Stimulated activated CD4-positive, alpha-beta T cell treated with anti-CD3 and anti-CD28 coated beads, Interleukin-12 subunit alpha, Interleukin-12 subunit beta, amount 100 ng/mL, for 24 hours (primary cell): Measurements from ENCODE around the gene PRDM16.

Experiments used
- DNase-seq, 2 experiments: peaks; one replicate each; pipeline ENCODE4 v3.0.0-alpha.2; 2020; ENCODE audit warnings: low read depth in 2 of 2

PRDM16 gene

DNA sequence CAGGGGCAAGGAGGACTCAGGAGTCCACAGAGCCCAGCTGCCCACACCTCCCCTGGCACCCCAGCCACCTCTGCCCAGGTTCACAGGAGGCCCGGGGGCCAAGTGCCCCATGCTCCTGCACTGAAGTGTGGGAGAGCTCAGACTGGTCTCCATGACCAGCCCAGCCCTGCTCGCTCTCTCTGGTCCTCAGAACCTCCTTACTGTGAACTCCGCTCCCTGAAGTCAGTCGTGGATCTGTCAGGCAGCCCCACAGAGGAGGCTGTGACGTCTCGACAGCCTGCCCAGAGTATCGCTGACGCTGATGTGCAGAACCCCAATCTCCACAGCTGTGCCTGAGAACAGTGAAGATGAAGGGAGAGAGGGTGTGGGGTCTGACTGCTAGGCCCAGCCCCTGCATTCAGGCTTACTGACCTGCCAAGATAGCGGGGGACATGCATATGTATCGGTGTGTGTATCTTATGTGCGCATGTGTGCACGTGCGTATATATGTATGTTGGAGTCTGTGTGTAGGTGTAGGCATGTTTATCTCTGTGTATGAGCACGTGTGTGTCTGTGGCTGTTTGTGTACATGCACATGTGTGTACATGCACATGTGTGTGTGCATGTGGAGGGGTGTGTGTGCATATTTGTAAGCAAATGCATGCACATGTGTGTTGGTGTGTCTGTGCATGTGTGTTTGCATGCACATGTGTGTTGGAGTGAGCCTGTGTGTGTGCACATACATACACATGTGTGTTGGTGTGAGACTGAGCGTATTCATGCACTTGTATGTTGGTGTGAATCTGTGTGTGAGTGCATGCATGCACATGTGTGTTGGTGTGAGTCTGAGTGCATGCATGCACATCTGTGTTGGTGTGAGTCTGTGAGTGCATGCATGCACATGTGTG lies 267.0 kb downstream of the PRDM16 start:
- no peak for DNase-seq

GRCh38 chr1:3336641-3337630 lies 267.9 kb downstream of the PRDM16 start:
- no peak for DNase-seq

- no peak for DNase-seq
These were observed 269.1 kb downstream of the PRDM16 start for GRCh38 chr1:3337798-3338724.

GRCh38 chr1:3338725-3339070 lies 269.7 kb downstream of the PRDM16 start:
- no peak for DNase-seq

DNA sequence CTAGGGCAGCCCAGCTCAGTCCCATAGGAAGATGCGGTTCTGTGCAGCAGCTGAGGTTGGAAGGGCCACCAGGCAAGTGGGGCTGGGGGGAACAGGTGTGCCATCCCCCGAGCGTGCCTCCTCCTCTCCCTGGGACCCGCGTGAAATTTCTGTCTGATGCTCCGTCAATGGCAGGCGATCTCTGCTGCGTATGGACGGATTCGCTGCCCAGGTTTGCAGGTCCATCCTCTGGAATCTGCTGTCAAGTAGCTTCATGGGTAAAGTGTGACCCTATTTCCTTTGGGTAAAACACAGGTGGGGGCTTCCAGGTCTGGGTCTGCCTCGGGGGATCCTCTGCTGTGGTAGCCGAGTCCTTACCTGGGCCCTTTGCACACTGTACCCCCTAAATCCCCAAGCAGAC lies 270.9 kb downstream of the PRDM16 start:
- DNase-seq, result no peak

DNA sequence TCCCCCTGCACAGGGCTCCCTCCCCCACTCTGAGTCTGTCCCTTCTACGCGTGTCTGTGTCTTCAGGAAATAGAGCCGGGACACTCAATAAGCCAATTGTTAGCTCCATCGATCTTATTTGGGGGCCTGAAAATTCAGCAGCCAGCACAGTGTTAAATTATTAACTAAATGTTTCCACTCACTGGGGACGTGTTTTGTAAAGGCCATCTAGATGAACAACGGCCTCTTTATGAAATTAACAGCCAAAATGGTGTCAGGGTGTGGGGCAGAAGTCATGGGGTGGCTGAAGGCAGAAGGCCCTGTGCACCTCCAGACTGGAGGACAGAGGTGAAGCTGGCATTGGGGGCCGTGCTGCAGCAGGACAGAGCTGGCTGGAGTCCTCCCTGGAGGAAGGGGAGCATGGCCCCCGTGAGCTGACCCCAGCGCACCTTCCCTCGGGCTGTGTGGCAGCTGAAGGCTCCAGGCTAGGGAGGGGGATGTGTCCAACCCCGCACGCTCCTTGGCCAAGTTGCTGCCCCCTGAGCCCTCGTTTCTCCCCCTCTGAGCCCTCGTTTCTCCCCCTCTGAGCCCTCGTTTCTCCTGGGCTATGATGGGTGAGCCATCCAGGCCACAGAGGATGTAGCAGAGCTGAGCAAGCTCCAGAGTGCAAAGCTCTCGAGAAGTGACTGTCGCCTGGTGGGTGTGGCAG lies 271.7 kb downstream of the PRDM16 start:
- no peak for DNase-seq

GRCh38 chr1:3341236-3341994 lies 272.4 kb downstream of the PRDM16 start:
- no peak for DNase-seq

GRCh38 chr1:3342960-3343359 lies 274.0 kb downstream of the PRDM16 start:
- no peak for DNase-seq

DNA sequence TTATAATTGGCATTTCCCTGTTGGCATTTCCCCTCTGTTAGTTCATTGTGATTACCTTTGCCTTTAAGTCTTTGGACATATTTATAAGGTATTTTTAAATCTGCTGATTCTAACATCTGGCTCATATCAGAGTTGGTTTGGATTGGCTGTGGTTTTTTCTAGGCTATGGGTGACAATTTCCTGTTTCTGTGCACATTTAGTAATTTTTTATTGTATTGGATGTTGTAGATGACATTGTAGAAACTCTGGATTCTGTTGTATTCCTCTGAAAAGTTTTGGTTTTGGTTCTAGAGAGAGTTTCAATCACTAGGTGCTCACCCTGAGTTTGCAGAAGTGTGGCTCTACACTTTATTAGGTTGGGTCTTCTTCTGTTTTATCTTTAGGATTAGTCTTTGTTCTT lies 275.4 kb downstream of the PRDM16 start:
- DNase-seq, result no peak

DNA sequence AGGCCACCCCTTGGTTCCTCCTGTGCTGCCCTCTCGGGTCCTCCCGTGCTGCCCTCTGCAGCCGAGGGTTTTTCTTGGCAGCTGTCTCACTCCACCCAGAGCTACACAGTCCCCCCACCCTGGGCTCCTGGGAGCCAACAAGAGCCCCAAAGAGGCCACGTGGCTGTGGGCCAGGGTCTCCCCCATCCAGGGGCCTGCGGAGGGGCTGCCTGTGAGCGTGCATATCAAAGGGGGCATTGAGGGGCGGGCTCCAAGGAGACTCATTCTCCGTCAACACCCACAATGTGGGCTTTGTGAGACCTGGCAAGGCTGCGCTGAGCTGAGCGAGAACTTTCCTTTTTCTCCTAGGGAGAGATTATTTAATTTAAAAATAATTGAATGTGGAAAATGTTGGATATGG lies 276.8 kb downstream of the PRDM16 start:
- no peak for DNase-seq

- DNase-seq, result no peak
These were observed 277.5 kb downstream of the PRDM16 start for GRCh38 chr1:3346478-3346877.

DNA sequence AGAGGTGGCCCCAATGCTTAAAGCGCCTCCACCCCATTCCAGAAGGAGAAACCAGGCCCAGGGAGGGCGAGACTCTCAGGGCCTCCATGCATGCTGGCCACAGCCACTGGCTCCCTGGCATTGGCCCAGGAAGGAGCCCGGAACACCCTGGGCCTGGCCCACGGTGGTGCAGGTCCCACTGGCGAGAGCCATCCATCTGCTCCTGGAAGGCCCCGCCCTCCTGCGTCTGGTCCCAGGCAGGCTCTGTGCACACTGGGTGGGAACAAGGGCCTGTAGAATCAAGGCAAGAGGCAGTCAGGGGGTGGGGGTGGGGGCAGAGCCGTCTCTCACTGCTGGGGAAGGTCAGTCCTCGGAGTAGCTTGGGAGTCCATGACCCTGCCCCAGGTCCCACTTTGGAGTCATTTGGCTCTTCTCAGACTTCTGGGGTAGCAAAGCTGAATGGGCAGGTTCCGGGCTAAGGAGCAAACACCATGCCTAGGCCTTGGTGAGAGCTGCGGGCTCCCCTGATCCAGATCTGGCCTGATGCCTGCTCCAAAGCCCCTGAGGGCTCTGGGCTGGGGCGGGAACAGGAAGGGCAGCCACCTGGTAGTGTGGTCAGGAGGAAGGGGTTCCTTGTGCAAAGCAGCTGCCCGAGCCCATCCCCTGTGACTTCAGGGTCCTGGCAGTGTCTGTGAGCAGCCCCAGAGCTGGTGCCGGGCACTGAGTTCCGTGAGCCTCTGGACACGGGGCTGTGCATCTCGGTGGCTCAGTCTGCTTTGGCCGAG lies 278.4 kb downstream of the PRDM16 start:
- DNase-seq, result no peak

- DNase-seq, result no peak
These were observed 279.3 kb downstream of the PRDM16 start for GRCh38 chr1:3348196-3348865.

- no peak for DNase-seq
These were observed 280.4 kb downstream of the PRDM16 start for GRCh38 chr1:3349161-3349967.

- DNase-seq, result no peak
These were observed 280.9 kb downstream of the PRDM16 start for GRCh38 chr1:3349968-3350299.

DNA sequence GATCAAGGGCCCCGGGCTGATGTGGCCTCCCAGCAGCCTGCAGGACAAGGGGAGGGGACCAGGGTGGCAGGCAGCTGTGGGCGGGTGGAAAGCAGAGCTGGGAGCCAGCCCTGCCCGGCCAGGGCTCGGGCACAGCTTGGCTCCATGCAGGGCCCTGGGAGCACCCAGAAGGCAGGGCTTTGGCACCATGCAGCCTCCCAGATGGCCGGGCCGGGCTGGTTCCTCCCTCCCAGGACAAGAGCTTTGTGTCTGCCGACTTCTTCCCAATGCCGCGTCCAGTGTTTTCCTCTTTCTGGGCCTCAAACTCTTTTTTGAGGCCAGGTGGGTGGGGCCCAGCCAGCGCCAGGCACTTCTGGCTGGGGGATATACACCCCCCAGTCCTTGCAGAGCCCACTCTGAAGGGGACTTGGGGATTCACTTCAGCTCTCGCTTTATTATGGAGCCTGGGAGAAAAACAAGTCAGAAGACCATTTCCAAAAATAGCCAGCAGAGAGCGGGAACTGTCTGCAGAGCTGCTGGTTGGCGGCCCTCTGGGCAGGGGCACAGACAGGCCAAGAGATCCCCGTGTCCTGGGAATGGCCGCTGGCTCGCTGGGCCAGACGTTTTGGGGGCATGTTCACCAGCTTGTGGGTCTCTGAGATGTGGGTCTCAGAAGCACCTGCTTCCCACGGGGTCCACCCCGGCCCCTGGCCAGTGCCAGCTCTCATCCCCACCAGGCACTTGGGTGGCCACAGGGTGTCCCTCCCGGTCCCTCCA lies 281.7 kb downstream of the PRDM16 start:
- DNase-seq, result no peak
